ENCODE data around the gene PRDX3. TPM values are rescaled to one million over a fixed set of nuclear protein-coding genes. Genes with fewer than 3 reads are reported as not detected.
"Not testable (repeated sequence)": the region's sequence is repeated elsewhere in the genome, so short reads cannot be mapped to it uniquely, and the experiment has no call there.

The PRDX3 gene
- polyA plus RNA-seq, 5 donors = 169 to 253 (median 206) TPM

- no peak for DNase-seq
Measured at GRCh38 chr10:119207713-119208552, 29.3 kb upstream of the PRDX3 start.

GRCh38 chr10:119207366-119207666, 28.7 kb upstream of the PRDX3 start, which contains the start of gene GRK5:
TSS of gene GRK5 (plus strand) at chr10:119207571. CDS start at chr10:119207918, 347 bp downstream.
- DNase-seq = peak; percentile 97 to 98

- DNase-seq = peak; percentile 71 to 77
Measured at GRCh38 chr10:119206603-119207365, 28.2 kb upstream of the PRDX3 start.

GRCh38 chr10:119205894-119206602, 27.4 kb upstream of the PRDX3 start:
- no peak for DNase-seq

- no peak for DNase-seq
Measured at GRCh38 chr10:119203006-119203405, 24.4 kb upstream of the PRDX3 start.

GRCh38 chr10:119201233-119201632, 22.6 kb upstream of the PRDX3 start:
- no peak for DNase-seq

- DNase-seq = peak in 1 of 2 donors; percentile 74
Measured at GRCh38 chr10:119199231-119199992, 20.8 kb upstream of the PRDX3 start.

GRCh38 chr10:119198438-119198837, 19.8 kb upstream of the PRDX3 start:
- no peak for DNase-seq

- no peak for DNase-seq
Measured at GRCh38 chr10:119197921-119198320, 19.3 kb upstream of the PRDX3 start.

GRCh38 chr10:119191881-119192280, 13.3 kb upstream of the PRDX3 start:
- no peak for DNase-seq

- DNase-seq = no peak
Measured at GRCh38 chr10:119190954-119191785, 12.6 kb upstream of the PRDX3 start.

GRCh38 chr10:119190353-119190752, 11.7 kb upstream of the PRDX3 start:
- DNase-seq = no peak

- DNase-seq = no peak
Measured at GRCh38 chr10:119189811-119190282, 11.2 kb upstream of the PRDX3 start.

GRCh38 chr10:119183664-119184412, 5.2 kb upstream of the PRDX3 start:
- DNase-seq = no peak

GRCh38 chr10:119180850-119181400, 2.3 kb upstream of the PRDX3 start:
- DNase-seq = not testable (repeated sequence)

- no peak for DNase-seq
Measured at GRCh38 chr10:119177708-119178371, 772 bp downstream of the PRDX3 start.

- DNase-seq = no peak
Measured at GRCh38 chr10:119176166-119176565, 2.4 kb downstream of the PRDX3 start.

GRCh38 chr10:119174109-119174508, 4.5 kb downstream of the PRDX3 start:
- DNase-seq = no peak

GRCh38 chr10:119167041-119167440, 11.6 kb downstream of the PRDX3 start:
- no peak for DNase-seq

Measured in right lung (tissue), 5 donors.